Bone marrow (tissue), 2 donors: Measurements from ENCODE around the gene FEZ2.

Source experiments
- DNase-seq, 2 donors: peaks; one replicate each; lab custom pipeline; 2025; lab: John Stamatoyannopoulos, UW

Gene FEZ2

GRCh38 chr2:36530178-36530982, 67.6 kb downstream of the FEZ2 start:
- DNase-seq: no peak

GRCh38 chr2:36528766-36529392, 69.1 kb downstream of the FEZ2 start:
- no peak for DNase-seq

- no peak for DNase-seq
Measured at GRCh38 chr2:36528274-36528673, 69.7 kb downstream of the FEZ2 start.

GRCh38 chr2:36526226-36526625, 71.7 kb downstream of the FEZ2 start:
- no peak for DNase-seq

GRCh38 chr2:36525245-36525644, 72.7 kb downstream of the FEZ2 start:
- no peak for DNase-seq

- no peak for DNase-seq
Measured at GRCh38 chr2:36523153-36523552, 74.8 kb downstream of the FEZ2 start.

GRCh38 chr2:36520431-36520830, 77.5 kb downstream of the FEZ2 start:
- no peak for DNase-seq

GRCh38 chr2:36516136-36516870, 81.7 kb downstream of the FEZ2 start:
- DNase-seq: no peak

- no peak for DNase-seq
Measured at GRCh38 chr2:36515538-36515937, 82.4 kb downstream of the FEZ2 start.

- no peak for DNase-seq
Measured at GRCh38 chr2:36513661-36514060, 84.3 kb downstream of the FEZ2 start.

GRCh38 chr2:36512705-36513104, 85.3 kb downstream of the FEZ2 start:
- no peak for DNase-seq

GRCh38 chr2:36511858-36512603, 85.9 kb downstream of the FEZ2 start:
- DNase-seq: no peak

- DNase-seq: no peak
Measured at GRCh38 chr2:36509075-36509474, 88.9 kb downstream of the FEZ2 start.

GRCh38 chr2:36507408-36507812, 90.6 kb downstream of the FEZ2 start:
- DNase-seq: peak in 1 of 2 donors; percentile 66
